Dermis blood vessel endothelial cell (primary cell): ENCODE data around the gene SPEF1. TPM values are rescaled to one million over a fixed set of nuclear protein-coding genes. Genes with fewer than 3 reads are reported as not detected.

ENCODE experiments used
- DNase-seq: peaks from one replicate; pipeline ENCODE4 v3.0.0; 2010
- total RNA-seq: library from RNA; depleted of rRNA; stranded (reverse); fragments of >200 nt; gene quantifications from 2 replicates; pipeline ENCODE4 v1.2.3, GENCODE V29; 2014

The SPEF1 gene
- total RNA-seq, 1 donor from 2014 or later, result not detected

- no peak for DNase-seq
Observed at GRCh38 chr20:3787324-3788014, 6.2 kb upstream of the SPEF1 start.

GRCh38 chr20:3786665-3787323, 5.5 kb upstream of the SPEF1 start, which contains the start of gene CENPB:
Gene CENPB, minus strand, starts transcription at chr20:3786740. Its CDS starts 257 bp downstream, at chr20:3786483.
- peak; percentile 91 for DNase-seq

GRCh38 chr20:3786126-3786484, 4.9 kb upstream of the SPEF1 start:
- peak; percentile 79 for DNase-seq

GRCh38 chr20:3785240-3786125, 4.2 kb upstream of the SPEF1 start:
- DNase-seq, result peak; percentile 43

GRCh38 chr20:3784863-3785239, 3.6 kb upstream of the SPEF1 start:
- DNase-seq, result no peak

- DNase-seq, result no peak
Observed at GRCh38 chr20:3784216-3784853, 3.1 kb upstream of the SPEF1 start.

GRCh38 chr20:3783511-3784195, 2.4 kb upstream of the SPEF1 start:
- no peak for DNase-seq

- DNase-seq, result no peak
Observed at GRCh38 chr20:3783068-3783489, 1.8 kb upstream of the SPEF1 start.

GRCh38 chr20:3782597-3782996, 1.3 kb upstream of the SPEF1 start:
- DNase-seq, result no peak

- no peak for DNase-seq
Observed at GRCh38 chr20:3778976-3779375, 2.3 kb downstream of the SPEF1 start.

- DNase-seq, result peak; percentile 41
Observed at GRCh38 chr20:3777716-3778629, 3.3 kb downstream of the SPEF1 start.

GRCh38 chr20:3777381-3777715, 3.9 kb downstream of the SPEF1 start:
- no peak for DNase-seq

GRCh38 chr20:3775457-3776108, 5.7 kb downstream of the SPEF1 start:
- no peak for DNase-seq

GRCh38 chr20:3771552-3772058, 9.6 kb downstream of the SPEF1 start:
- no peak for DNase-seq

- DNase-seq, result peak; percentile 86
Observed at GRCh38 chr20:3768342-3769130, 12.7 kb downstream of the SPEF1 start.

- DNase-seq, result peak; percentile 99
Observed at GRCh38 chr20:3767427-3768341, 13.6 kb downstream of the SPEF1 start, which contains the start of gene ADISSP. Gene ADISSP, minus strand, starts transcription at chr20:3767753. Its CDS starts 7,653 bp downstream, at chr20:3760100.

- DNase-seq, result peak; percentile 19
Observed at GRCh38 chr20:3767110-3767426, 14.2 kb downstream of the SPEF1 start.

- DNase-seq, result no peak
Observed at GRCh38 chr20:3766422-3767109, 14.7 kb downstream of the SPEF1 start.
